DMS114 treated with DMSO at 0.1 percent for 48 hours (cell line): ENCODE results near the gene PGBD5.

Source experiments
- DNase-seq: peaks from one replicate; lab custom pipeline; 2025; ENCODE audit not compliant: unreplicated experiment; lab: John Stamatoyannopoulos, UW

Gene PGBD5

DNA sequence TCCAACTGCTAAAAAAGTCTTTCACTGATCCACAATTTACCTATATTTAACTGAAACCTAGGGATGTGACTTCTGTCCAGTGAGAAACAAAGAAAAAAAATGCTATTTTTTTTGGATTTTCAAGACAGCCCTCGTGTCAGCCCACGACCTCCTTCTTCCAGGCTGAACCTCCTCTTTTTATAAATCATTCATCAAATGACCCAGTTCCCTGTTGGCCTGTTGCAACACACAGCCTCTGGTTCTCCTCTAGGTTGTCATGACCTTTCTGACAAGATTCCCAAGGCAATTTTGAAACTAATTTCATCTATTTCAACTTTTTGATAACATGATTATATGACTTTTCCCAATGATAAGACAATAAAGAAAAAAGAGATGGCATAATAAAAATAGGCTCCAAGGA lies 74.6 kb downstream of the PGBD5 start:
- no peak for DNase-seq

DNA sequence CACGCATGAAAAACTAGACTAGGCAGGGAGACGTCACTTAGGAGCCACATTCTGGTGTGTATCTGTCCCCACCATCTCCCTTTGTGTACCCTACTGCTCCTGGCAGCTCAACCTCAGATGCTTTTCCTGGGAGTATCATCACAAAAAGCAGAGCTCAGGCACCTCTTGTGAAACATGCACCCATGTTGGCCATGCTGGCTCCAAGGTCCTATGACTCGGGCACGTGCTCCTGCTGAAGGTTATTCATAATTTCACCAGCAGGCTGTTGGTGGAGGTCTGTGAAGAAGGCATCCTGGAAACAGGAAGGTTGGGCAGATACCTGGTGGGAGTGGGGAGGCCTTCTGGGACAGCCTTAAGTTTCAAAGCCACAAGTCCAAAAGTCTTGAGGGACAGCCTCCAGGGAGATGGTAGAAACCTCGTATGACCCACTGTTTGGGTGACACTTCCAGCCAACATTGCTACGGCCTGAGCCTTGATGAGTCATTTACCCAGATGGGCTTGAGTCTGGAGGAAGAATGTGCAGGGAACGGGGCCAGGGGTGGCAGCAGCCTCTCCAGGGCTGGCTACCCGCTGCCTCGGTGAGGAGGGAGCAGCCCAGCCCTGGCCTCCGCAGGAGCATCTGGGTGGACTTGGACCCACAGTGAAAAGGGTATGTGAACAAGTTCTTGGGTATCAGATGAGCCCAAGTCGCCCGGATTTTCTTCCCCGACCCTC lies 75.8 kb downstream of the PGBD5 start:
- DNase-seq, result no peak

- DNase-seq, result no peak
These were observed 77.1 kb downstream of the PGBD5 start for GRCh38 chr1:230349020-230349393.

GRCh38 chr1:230348386-230349019 lies 77.6 kb downstream of the PGBD5 start:
- no peak for DNase-seq

DNA sequence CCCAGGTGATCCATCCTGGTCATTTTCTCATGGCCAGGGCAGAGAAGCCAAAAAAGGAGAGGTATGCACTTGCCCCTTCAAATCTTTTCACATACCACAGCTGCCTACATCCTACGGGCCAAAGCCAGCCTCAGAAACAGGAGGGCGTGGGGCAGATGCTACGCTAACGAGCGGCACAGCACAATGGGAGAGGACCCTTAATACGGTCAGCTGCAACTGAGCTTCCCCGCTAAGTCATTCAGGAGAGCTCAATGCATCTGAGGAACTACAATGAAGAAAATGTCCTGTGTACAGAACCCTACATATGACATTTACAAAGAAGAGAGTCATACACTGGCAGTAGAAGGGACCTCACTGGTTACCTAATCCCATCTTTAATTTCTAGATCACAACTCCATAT lies 78.2 kb downstream of the PGBD5 start:
- DNase-seq, result no peak

- no peak for DNase-seq
These were observed 80.8 kb downstream of the PGBD5 start for GRCh38 chr1:230345139-230345885.

DNA sequence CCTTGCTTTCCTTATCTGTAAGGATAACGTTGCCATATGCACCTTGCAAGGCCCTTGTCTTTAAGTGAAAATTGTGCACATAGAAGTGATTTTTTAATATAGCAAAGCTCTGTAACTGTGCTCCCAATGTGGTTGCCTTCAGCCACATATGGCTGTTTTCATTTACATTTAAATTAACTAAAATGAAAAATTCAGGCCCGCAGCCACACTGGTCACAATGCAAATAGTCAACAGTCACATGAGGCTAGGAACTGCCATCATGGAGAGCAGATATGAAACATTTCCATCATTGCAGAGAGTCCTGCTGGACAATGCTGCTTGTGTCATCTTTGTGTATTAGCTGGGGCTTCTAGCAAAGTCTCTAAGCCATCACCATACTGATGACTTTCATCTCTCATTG lies 83.4 kb downstream of the PGBD5 start:
- DNase-seq, result no peak

DNA sequence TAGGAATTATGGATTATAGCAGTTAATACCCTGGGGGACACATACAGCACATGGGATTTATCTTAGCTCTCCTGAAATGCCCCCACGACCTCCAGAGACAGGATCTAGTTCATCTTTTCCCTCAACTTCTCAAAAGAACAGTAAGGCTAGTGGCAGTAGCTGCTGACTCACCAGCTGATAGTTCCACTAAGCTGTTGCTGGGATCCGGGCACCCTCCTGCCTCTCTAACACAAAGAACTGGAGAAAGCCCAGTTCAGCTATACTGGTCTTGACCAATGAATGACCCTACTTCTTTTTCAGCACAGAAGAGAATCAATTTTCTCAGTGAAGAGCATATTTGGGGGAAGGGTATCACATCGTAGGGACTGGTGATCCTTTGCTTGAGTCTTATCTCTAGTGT lies 84.1 kb downstream of the PGBD5 start:
- DNase-seq, result no peak

GRCh38 chr1:230341162-230341546 lies 85.0 kb downstream of the PGBD5 start:
- no peak for DNase-seq

DNA sequence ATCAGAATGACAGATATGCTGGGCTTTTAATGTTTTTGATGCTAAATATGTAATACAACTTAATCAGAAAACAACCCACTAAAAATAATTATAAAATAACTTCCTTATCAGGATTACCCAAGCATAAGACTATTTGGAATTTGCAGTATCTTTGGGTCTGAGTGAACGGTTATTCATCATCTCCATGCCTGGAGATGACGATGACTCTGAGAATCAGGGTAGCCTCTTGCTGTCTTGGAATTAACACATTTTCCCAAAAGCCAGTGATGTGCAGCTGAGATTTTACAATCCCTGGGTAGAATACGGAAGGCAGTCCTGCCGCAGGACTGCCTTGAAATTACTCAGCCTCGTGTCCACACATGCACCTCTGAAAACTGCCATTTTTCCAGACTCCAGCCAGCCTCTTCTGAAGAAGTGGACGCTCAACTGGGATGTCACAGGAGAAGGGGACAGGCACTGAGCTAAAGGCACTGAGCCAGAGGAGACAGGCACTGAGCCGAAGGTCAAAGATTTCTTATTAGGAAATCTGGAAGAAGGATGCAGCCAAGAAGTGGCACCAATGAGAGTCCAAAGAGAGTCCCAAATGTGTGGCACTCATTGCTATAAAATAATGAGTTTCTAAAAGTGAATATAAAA lies 85.5 kb downstream of the PGBD5 start:
- DNase-seq, result no peak

GRCh38 chr1:230339033-230339432 lies 87.1 kb downstream of the PGBD5 start:
- no peak for DNase-seq

- no peak for DNase-seq
These were observed 88.9 kb downstream of the PGBD5 start for GRCh38 chr1:230337266-230337665.

- DNase-seq, result no peak
These were observed 90.1 kb downstream of the PGBD5 start for GRCh38 chr1:230335861-230336522.

GRCh38 chr1:230334447-230334837 lies 91.7 kb downstream of the PGBD5 start:
- DNase-seq, result no peak

GRCh38 chr1:230333590-230334446 lies 92.3 kb downstream of the PGBD5 start:
- no peak for DNase-seq

DNA sequence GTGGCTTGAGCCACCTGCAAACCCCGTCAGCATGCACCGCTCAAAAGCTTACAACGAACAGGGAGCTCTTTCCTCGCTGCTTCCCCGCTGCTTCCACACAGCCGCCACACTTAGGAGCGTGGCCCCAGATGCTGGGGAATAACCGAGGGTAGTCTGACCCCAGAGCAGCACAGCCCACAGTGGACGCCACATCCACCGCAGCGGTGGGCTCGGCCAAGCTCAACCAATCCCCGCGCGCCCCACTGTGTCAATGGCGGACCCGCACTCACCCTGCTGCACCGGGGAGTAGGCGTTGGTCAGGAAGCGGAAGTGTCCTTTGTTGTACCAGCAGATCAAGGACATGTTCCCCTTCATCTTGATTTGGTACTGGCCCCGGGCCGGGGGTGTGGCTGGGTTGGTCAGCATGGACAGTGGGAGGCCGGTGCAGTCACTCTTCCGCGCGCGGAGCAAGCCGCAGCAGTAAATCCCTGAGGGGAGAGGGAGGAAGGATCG lies 93.5 kb downstream of the PGBD5 start:
- no peak for DNase-seq

DNA sequence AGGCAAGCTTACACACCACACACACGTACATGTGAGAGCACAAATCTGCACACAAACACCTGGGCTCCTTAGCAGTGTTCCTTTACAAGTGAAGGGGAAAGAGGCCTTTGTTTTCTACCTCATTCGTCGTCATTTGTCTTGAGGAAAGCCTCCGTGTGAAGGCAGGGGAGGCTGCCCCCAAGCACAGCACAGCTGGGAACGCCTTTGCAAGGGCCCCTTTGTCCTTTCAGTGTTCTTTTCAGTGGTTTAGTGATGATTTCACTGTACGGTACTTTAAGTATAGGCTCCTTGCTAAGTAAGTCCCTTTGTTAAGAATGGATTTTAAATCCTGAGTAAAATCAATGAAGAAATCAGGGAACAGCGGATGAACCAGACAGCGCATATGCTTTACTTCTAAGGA lies 94.1 kb downstream of the PGBD5 start:
- DNase-seq, result no peak

GRCh38 chr1:230330157-230330556 lies 96.0 kb downstream of the PGBD5 start:
- DNase-seq, result no peak

GRCh38 chr1:230328342-230329015 lies 97.7 kb downstream of the PGBD5 start:
- no peak for DNase-seq

DNA sequence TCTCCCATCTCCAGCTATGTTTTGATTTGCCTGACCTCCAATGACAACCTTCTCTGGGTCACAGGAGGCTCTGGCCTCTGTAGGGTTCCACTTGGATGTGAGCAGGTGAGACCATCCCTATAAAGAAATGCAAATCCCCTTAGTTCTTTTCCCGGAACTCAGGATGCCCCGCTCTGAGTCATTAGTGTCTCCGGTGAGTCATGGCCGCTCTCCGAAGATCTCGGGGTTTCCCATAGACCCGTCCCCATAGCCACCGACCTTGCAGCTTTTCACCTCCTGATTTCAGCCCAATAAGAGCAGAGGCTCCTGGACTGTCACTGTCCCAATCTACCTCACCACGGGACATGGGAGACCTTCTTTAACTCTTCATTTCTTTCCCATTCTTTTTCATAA lies 98.2 kb downstream of the PGBD5 start:
- DNase-seq, result no peak
